Measurements from ENCODE around the gene HRH1. TPM values are rescaled to one million over a fixed set of nuclear protein-coding genes. Genes with fewer than 3 reads are reported as not detected.
"Not testable (repeated sequence)": the region's sequence is repeated elsewhere in the genome, so short reads cannot be mapped to it uniquely, and the experiment has no call there.

Gene HRH1
- polyA plus RNA-seq, 3 donors, result 0.08 to 0.24 TPM; not detected in 1

DNA sequence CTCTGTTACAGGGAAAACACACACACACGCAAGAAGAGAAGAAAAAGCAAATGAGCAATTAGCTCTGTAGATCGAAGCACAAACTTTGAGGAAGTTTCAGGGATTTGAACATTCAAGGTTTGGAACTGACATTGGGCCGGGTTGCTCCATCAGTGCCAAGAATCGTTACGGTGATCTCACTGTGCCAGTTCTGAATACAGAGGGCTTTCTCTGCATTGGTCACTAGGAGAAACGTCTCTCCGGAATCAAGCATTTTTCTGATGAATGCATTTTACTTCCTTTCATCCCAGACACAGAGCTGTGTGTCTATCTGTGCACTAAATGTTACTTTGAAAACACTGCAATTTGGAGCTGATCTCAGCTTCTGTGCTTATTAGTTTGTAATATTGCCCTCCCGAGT lies 11.2 kb downstream of the HRH1 start:
- peaks cover 2 to 5% (median 5%) of the 10 kb centered on the region in 3 donors for H3K27me3 Mint-ChIP-seq (ENCODE audit: low read depth in 3 of 3)
- no peaks in the 10 kb centered on the region for H3K36me3 ChIP-seq (replicated peaks in 1 of 2; ENCODE audit: control insufficient read depth in 1 of 2, insufficient read depth in 2 of 2, low read length in 2 of 2)
- WGBS (ENCODE audit: insufficient coverage), result 87% methylated on average over 6 of the region's 8 CpGs

DNA sequence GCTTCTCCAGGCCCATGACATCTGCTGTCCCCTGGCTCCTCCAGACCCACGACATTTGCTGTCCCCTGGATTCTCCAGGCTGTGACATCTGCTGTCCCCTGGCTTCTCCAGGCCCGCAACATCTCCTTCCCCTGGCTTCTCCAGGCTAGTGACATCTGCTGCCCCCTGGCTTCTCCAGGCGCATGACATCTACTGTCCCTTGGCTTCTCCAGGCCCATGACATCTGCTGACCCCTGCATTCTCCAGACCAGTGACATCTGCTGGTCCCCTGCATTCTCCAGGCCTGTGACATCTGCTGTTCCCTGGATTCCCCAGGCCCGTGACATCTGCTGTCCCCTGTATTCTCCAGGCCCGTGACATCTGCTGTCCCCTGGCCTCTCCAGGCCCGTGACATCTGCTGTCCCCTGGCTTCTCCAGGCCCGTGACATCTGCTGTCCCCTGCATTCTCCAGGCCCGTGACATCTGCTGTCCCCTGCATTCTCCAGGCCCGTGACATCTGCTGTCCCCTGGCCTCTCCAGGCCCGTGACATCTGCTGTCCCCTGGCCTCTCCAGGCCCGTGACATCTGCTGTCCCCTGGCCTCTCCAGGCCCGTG lies 12.6 kb downstream of the HRH1 start:
- H3K27me3 Mint-ChIP-seq (ENCODE audit: low read depth in 3 of 3); H3K36me3 ChIP-seq (replicated peaks in 1 of 2; ENCODE audit: control insufficient read depth in 1 of 2, insufficient read depth in 2 of 2, low read length in 2 of 2); H3K79me2 ChIP-seq (ENCODE audit: insufficient read depth, low read length); H2AFZ ChIP-seq (ENCODE audit: insufficient read depth, low read depth, low read length, poor library complexity, severe bottlenecking); H3K9me3 ChIP-seq (replicated peaks in 1 of 2; ENCODE audit: control insufficient read depth in 1 of 2, insufficient read depth in 1 of 2, low read length in 2 of 2); H3K9ac ChIP-seq (ENCODE audit: insufficient read depth, low read length, poor library complexity, severe bottlenecking); H3K27me3 ChIP-seq (ENCODE audit: control insufficient read depth in 2 of 2, insufficient read depth in 2 of 2, low read length in 2 of 2); H3K27ac ChIP-seq (ENCODE audit: low read depth in 1 of 2, low read length in 2 of 2); H3K36me3 Mint-ChIP-seq; H3K9me3 Mint-ChIP-seq; H4K20me1 ChIP-seq (ENCODE audit: insufficient read depth, low read length); H3K27ac Mint-ChIP-seq; H3K4me3 ChIP-seq (replicated peaks in 1 of 3; ENCODE audit: low read depth in 2 of 3, low read length in 3 of 3); DNase-seq; H3K4me3 Mint-ChIP-seq; H3K4me2 ChIP-seq (replicated peaks; ENCODE audit: extremely low read depth, low read length, poor library complexity, severe bottlenecking); intact Hi-C loops (cut with micrococcal nuclease): not testable (repeated sequence)
- peaks cover 11 to 17% of the 10 kb centered on the region in 2 donors for H3K4me1 ChIP-seq (ENCODE audit: control insufficient read depth in 1 of 2, insufficient read depth in 2 of 2, low read length in 2 of 2)
- 94% methylated on average over 4 of the region's 12 CpGs for WGBS (ENCODE audit: insufficient coverage)
- peaks cover 17% of the 10 kb centered on the region for H3K4me1 Mint-ChIP-seq

More for the DNA sequence above, 11.2 kb downstream of the HRH1 start:
- Histone ChIP-seq H3K4me2 (replicated peaks; ENCODE audit: extremely low read depth, low read length, poor library complexity, severe bottlenecking) (no peak overlapping the region), H3K4me1 (ENCODE audit: control insufficient read depth in 1 of 2, insufficient read depth in 2 of 2, low read length in 2 of 2) (peaks cover 16 to 21% of the 10 kb centered on the region in 2 donors), H3K79me2 (ENCODE audit: insufficient read depth, low read length) (no peaks in the 10 kb centered on the region), H3K27me3 (ENCODE audit: control insufficient read depth in 2 of 2, insufficient read depth in 2 of 2, low read length in 2 of 2) (no peaks in the 10 kb centered on the region), H3K4me3 (replicated peaks in 1 of 3; ENCODE audit: low read depth in 2 of 3, low read length in 3 of 3) (no peak overlapping the region), H4K20me1 (ENCODE audit: insufficient read depth, low read length) (no peaks in the 10 kb centered on the region), H3K27ac (ENCODE audit: low read depth in 1 of 2, low read length in 2 of 2) (no peak overlapping the region), H3K9ac (ENCODE audit: insufficient read depth, low read length, poor library complexity, severe bottlenecking) (no peak overlapping the region), H2AFZ (ENCODE audit: insufficient read depth, low read depth, low read length, poor library complexity, severe bottlenecking) (no peak overlapping the region), H3K9me3 (replicated peaks in 1 of 2; ENCODE audit: control insufficient read depth in 1 of 2, insufficient read depth in 1 of 2, low read length in 2 of 2) (no peaks in the 10 kb centered on the region)
- Mint-ChIP-seq H3K4me3 (no peak overlapping the region), H3K9me3 (peaks cover 0 to 1% (median 0%) of the 10 kb centered on the region in 7 donors), H3K27ac (no peak overlapping the region), H3K4me1 (peaks cover 22% of the 10 kb centered on the region), H3K36me3 (no peaks in the 10 kb centered on the region)
- TF ChIP-seq, protein P1, sequence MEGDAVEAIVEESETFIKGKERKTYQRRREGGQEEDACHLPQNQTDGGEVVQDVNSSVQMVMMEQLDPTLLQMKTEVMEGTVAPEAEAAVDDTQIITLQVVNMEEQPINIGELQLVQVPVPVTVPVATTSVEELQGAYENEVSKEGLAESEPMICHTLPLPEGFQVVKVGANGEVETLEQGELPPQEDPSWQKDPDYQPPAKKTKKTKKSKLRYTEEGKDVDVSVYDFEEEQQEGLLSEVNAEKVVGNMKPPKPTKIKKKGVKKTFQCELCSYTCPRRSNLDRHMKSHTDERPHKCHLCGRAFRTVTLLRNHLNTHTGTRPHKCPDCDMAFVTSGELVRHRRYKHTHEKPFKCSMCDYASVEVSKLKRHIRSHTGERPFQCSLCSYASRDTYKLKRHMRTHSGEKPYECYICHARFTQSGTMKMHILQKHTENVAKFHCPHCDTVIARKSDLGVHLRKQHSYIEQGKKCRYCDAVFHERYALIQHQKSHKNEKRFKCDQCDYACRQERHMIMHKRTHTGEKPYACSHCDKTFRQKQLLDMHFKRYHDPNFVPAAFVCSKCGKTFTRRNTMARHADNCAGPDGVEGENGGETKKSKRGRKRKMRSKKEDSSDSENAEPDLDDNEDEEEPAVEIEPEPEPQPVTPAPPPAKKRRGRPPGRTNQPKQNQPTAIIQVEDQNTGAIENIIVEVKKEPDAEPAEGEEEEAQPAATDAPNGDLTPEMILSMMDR (IDR thresholded peaks at IDR 0.05), result no peak
- intact Hi-C loops (cut with micrococcal nuclease), result no loop called here
- no peak for DNase-seq

Measured in CD14-positive monocyte (primary cell).